Omental fat pad (tissue), 4 donors: ENCODE measurements around the gene KIFC3. TPM values are rescaled to one million over a fixed set of nuclear protein-coding genes. Genes with fewer than 3 reads are reported as not detected.
"Not testable (repeated sequence)": the region's sequence is repeated elsewhere in the genome, so short reads cannot be mapped to it uniquely, and the experiment has no call there.

Experiments used
- ATAC-seq: fragments of 150-250 bp; one replicate; pipeline ENCODE4 v1.9.1; 2016; ENCODE audit warnings: mild to moderate bottlenecking, moderate library complexity; ENCODE audit not compliant: low FRiP score
- DNase-seq: peaks from one replicate; pipeline ENCODE4 v3.0.0-alpha.2; 2019; ENCODE audit warnings: low spot score
- CTCF ChIP-seq, 3 donors: fragments of 450-650 bp; IDR thresholded peaks; one replicate each; pipeline ENCODE4 v1.5.1; 2016 to 2017; ENCODE audit warnings: antibody characterized with exemption in 3 of 3, mild to moderate bottlenecking in 3 of 3, moderate library complexity in 2 of 3
- total RNA-seq, 4 donors: library from RNA; depleted of rRNA; stranded (reverse); fragments of >200 nt; gene quantifications; one replicate each; pipeline ENCODE4 v1.1.0, GENCODE V29; 2016

Gene KIFC3
- total RNA-seq, 4 donors from 2014 or later = 41.5 to 96.9 (median 58.9) TPM

- ATAC-seq = no peak
- no peak for DNase-seq
- TF ChIP-seq CTCF (IDR thresholded peaks at IDR 0.05) = no peak
Observed at GRCh38 chr16:57843400-57843799, 41.1 kb upstream of the KIFC3 start.

- ATAC-seq (no peak), DNase-seq (no peak)
- TF ChIP-seq CTCF (IDR thresholded peaks at IDR 0.05) = no peak
Observed at GRCh38 chr16:57842601-57843000, 40.3 kb upstream of the KIFC3 start.

- DNase-seq (no peak), ATAC-seq (no peak)
- TF ChIP-seq CTCF (IDR thresholded peaks at IDR 0.05) = no peak
Observed at GRCh38 chr16:57840833-57841232, 38.5 kb upstream of the KIFC3 start.

GRCh38 chr16:57838161-57838560 lies 35.9 kb upstream of the KIFC3 start:
- TF ChIP-seq CTCF (IDR thresholded peaks at IDR 0.05) = no peak
- ATAC-seq (no peak), DNase-seq (no peak)

- DNase-seq = no peak
- ATAC-seq = no peak
- no peak for TF ChIP-seq CTCF (IDR thresholded peaks at IDR 0.05)
Observed at GRCh38 chr16:57837305-57838125, 35.2 kb upstream of the KIFC3 start.

GRCh38 chr16:57835439-57835838 lies 33.1 kb upstream of the KIFC3 start:
- not testable (repeated sequence) for ATAC-seq, DNase-seq

- ATAC-seq (no peak), DNase-seq (no peak)
- no peak for TF ChIP-seq CTCF (IDR thresholded peaks at IDR 0.05)
Observed at GRCh38 chr16:57834936-57835335, 32.6 kb upstream of the KIFC3 start.
